DOHH2 (cell line): Measurements from ENCODE around the gene KRT2.

Experiments
- H3F3A ChIP-seq: fragments of 200-600 bp; sonication (generic), shearing (Covaris generic); 2 replicates; pipeline ENCODE4 v1.6.0; 2016; ENCODE audit warnings: antibody characterized with exemption, mild to moderate bottlenecking; ENCODE audit not compliant: control insufficient read depth, insufficient read depth
- H3K27ac ChIP-seq: fragments of 200-600 bp; sonication (generic); 2 replicates; pipeline ENCODE4 v1.5.1; 2014; ENCODE audit warnings: low read depth, mild to moderate bottlenecking, low read length, moderate library complexity
- H3K27me3 ChIP-seq: fragments of 200-600 bp; sonication (generic); 2 replicates; pipeline ENCODE4 v1.6.1; 2014; ENCODE audit warnings: mild to moderate bottlenecking, low read length, mixed read lengths; ENCODE audit not compliant: control insufficient read depth
- H3K36me3 ChIP-seq: fragments of 200-600 bp; sonication (generic); 2 replicates; pipeline ENCODE4 v1.6.1; 2014; ENCODE audit warnings: mild to moderate bottlenecking, low read length, moderate library complexity, mixed read lengths; ENCODE audit not compliant: control insufficient read depth
- H3K4me1 ChIP-seq: fragments of 200-600 bp; sonication (generic); 2 replicates; pipeline ENCODE4 v1.6.1; 2014; ENCODE audit warnings: mild to moderate bottlenecking, low read length, mixed read lengths; ENCODE audit not compliant: control insufficient read depth
- H3K4me2 ChIP-seq: fragments of 200-600 bp; sonication (generic); 2 replicates; pipeline ENCODE4 v1.6.0; 2014; ENCODE audit warnings: mild to moderate bottlenecking, low read length, moderate library complexity
- H3K4me3 ChIP-seq: fragments of 200-600 bp; sonication (generic); 2 replicates; pipeline ENCODE4 v1.5.1; 2014; ENCODE audit warnings: mild to moderate bottlenecking, low read length, mixed read lengths
- H3K79me2 ChIP-seq: fragments of 200-600 bp; sonication (generic); 2 replicates; pipeline ENCODE4 v1.6.1; 2014; ENCODE audit warnings: mild to moderate bottlenecking, low read length, mixed read lengths; ENCODE audit not compliant: control insufficient read depth
- H3K9me2 ChIP-seq: fragments of 200-600 bp; sonication (generic); replicated peaks from 2 replicates; pipeline ENCODE4 v1.6.1; 2014; ENCODE audit warnings: mild to moderate bottlenecking, low read length, mixed read lengths; ENCODE audit not compliant: control insufficient read depth
- H3K9me3 ChIP-seq: fragments of 200-600 bp; sonication (generic); 2 replicates; pipeline ENCODE4 v1.6.1; 2014; ENCODE audit warnings: antibody characterized with exemption, low read length, mixed read lengths; ENCODE audit not compliant: control insufficient read depth, insufficient read depth
- H4K20me1 ChIP-seq: fragments of 200-600 bp; sonication (generic); 2 replicates; pipeline ENCODE4 v1.6.0; 2014; ENCODE audit warnings: low read depth, mild to moderate bottlenecking, antibody characterized with exemption, low read length, moderate library complexity; ENCODE audit not compliant: control insufficient read depth, insufficient read depth
- EZH2phosphoT487 ChIP-seq: fragments of 200-600 bp; sonication (generic); IDR thresholded peaks from 2 replicates; pipeline ENCODE4 v1.6.1; 2017; ENCODE audit warnings: borderline replicate concordance, mild to moderate bottlenecking, antibody characterized with exemption, low read length, moderate library complexity, mixed read lengths
- TF ChIP-seq, protein P1 (sequence below): fragments of 200-600 bp; sonication (generic); IDR thresholded peaks from one replicate; pipeline ENCODE4 v1.5.1; 2014; ENCODE audit warnings: antibody characterized with exemption, mild to moderate bottlenecking, low read depth, low read length; ENCODE audit not compliant: poor library complexity, severe bottlenecking

The KRT2 gene

DNA sequence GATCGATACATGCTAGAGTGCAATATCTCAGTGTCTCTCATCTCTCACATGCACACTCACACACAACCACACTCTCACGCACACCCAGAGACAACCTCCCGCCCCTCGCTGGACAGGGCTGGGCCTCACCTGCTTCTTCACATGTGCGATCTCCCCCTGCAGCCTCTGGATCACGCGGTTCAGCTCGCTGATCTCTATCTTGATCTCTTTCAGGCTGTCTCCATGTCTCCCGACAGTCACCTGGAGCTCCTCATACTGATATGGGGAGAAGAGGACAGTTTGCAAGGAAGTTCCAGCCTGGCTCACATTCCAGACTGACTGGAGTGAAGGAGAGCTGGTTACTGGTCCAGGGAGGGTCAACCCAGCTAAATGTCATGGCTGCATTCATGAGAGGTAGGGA, 4.4 kb downstream of the KRT2 start:
- Histone ChIP-seq H3K27ac (no peak overlapping the region), H3K4me3 (no peak overlapping the region), H3K9me3 (no peaks in the 10 kb centered on the region), H4K20me1 (no peaks in the 10 kb centered on the region), H3F3A (no peaks in the 10 kb centered on the region), H3K4me1 (no peaks in the 10 kb centered on the region), H3K36me3 (no peaks in the 10 kb centered on the region), H3K27me3 (0 out of 2 replicates have a peak, but pooled peaks cover 3% of the 10 kb centered on the region), H3K4me2 (no peak overlapping the region), H3K9me2 (no peaks in the 10 kb centered on the region), H3K79me2 (no peaks in the 10 kb centered on the region)
- no peak for TF ChIP-seq EZH2phosphoT487
- TF ChIP-seq, protein P1, sequence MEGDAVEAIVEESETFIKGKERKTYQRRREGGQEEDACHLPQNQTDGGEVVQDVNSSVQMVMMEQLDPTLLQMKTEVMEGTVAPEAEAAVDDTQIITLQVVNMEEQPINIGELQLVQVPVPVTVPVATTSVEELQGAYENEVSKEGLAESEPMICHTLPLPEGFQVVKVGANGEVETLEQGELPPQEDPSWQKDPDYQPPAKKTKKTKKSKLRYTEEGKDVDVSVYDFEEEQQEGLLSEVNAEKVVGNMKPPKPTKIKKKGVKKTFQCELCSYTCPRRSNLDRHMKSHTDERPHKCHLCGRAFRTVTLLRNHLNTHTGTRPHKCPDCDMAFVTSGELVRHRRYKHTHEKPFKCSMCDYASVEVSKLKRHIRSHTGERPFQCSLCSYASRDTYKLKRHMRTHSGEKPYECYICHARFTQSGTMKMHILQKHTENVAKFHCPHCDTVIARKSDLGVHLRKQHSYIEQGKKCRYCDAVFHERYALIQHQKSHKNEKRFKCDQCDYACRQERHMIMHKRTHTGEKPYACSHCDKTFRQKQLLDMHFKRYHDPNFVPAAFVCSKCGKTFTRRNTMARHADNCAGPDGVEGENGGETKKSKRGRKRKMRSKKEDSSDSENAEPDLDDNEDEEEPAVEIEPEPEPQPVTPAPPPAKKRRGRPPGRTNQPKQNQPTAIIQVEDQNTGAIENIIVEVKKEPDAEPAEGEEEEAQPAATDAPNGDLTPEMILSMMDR, result no peak

DNA sequence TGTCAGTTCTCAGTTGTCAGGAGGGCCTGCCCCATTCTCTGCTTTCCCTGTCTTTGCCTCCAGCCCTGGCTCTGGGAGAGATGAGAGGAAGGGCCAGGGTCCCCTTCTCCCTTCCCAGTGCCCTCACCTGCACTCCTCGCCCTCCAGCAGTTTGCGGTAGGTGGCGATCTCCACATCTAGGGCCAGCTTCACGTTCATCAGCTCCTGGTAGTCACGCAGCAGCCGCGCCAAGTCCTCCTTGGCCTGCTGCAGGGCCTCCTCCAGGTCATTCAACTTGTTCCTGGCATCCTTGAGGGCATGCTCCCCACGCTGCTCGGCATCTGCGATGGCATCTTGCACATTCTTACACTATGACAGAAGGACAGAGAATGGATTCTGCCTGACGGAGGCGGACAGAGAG, 5.4 kb downstream of the KRT2 start:
- H3K4me1 ChIP-seq, result no peaks in the 10 kb centered on the region
- no peak overlapping the region for H3K4me2 ChIP-seq
- no peaks in the 10 kb centered on the region for H3K9me3 ChIP-seq
- H3K4me3 ChIP-seq, result no peak overlapping the region
- H3K9me2 ChIP-seq, result no peaks in the 10 kb centered on the region
- H3F3A ChIP-seq, result no peaks in the 10 kb centered on the region
- H3K27ac ChIP-seq, result no peak overlapping the region
- no peaks in the 10 kb centered on the region for H4K20me1 ChIP-seq
- peaks cover 8% of the 10 kb centered on the region; the same call in 1 of the 2 replicates for H3K27me3 ChIP-seq
- TF ChIP-seq EZH2phosphoT487, result no peak
- TF ChIP-seq, protein P1, result no peak
- H3K36me3 ChIP-seq, result no peaks in the 10 kb centered on the region
- H3K79me2 ChIP-seq, result no peaks in the 10 kb centered on the region

DNA sequence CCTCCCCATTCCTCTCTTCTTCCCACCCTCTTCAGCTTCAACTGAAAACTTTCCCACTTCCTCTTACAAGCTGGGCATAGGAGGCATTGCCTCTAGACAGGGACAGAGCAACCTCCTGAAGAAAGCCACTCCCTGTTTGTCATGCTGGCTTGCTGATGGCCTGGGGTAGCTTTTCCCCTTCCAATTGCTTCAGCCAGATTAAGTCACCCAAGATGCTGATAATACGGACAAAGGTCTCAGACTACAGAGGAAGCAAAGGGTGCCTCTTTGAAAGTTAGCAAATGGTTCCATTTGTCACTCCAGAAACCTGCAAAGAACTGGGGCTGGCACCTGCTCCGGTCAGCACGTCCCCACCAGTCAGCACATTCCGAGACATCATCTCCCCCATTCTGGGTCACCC, 6.0 kb downstream of the KRT2 start:
- H3K4me2 ChIP-seq, result no peak overlapping the region
- H4K20me1 ChIP-seq, result no peaks in the 10 kb centered on the region
- no peak overlapping the region for H3K27ac ChIP-seq
- H3K9me3 ChIP-seq, result no peaks in the 10 kb centered on the region
- H3K9me2 ChIP-seq, result no peaks in the 10 kb centered on the region
- H3K79me2 ChIP-seq, result no peaks in the 10 kb centered on the region
- peaks cover 9% of the 10 kb centered on the region; the same call in 1 of the 2 replicates for H3K27me3 ChIP-seq
- H3K4me1 ChIP-seq, result no peaks in the 10 kb centered on the region
- TF ChIP-seq EZH2phosphoT487, result no peak
- H3F3A ChIP-seq, result no peaks in the 10 kb centered on the region
- H3K4me3 ChIP-seq, result no peak overlapping the region
- H3K36me3 ChIP-seq, result no peaks in the 10 kb centered on the region

DNA sequence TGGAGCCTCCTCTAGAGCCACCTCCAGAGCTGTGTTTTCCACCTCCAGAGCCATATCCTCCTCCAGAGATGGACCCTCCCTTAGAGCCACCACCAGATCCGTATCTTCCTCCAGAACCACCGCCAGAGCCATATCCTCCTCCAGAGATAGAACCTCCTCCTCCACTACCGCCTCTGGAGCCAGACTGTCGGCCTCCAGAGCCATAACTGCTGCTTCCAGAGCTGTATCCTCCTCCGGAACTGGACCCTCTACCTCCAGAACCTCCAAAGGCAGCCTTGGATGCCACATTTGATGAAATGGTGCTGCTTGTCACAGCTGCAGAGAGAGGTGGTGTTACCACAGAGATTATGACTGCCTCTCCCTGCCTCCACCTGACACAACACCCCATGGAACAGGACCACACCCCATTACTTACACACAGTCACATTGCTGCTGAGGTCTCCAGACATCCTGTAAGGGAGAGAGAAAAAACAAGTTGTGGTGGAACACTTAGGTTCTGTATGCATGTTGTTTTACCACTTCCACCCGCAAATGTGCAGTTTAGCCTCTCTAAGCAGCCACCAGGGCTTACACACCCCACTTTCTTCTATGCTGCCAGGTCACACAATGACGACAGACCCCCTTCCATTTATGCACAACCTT, 6.8 kb downstream of the KRT2 start:
- Histone ChIP-seq H3K4me2 (no peak overlapping the region), H4K20me1 (no peaks in the 10 kb centered on the region), H3K27ac (no peak overlapping the region), H3K27me3 (peaks cover 12% of the 10 kb centered on the region; the same call in 1 of the 2 replicates), H3K4me3 (no peak overlapping the region), H3K9me2 (no peaks in the 10 kb centered on the region), H3K36me3 (no peaks in the 10 kb centered on the region), H3K79me2 (no peaks in the 10 kb centered on the region), H3K4me1 (no peaks in the 10 kb centered on the region), H3F3A (no peaks in the 10 kb centered on the region), H3K9me3 (no peaks in the 10 kb centered on the region)
- TF ChIP-seq, protein P1, result no peak
- no peak for TF ChIP-seq EZH2phosphoT487
